ENCODE data around the gene WBP1L. TPM values are rescaled to one million over a fixed set of nuclear protein-coding genes. Genes with fewer than 3 reads are reported as not detected.
"Not testable (repeated sequence)": the region's sequence is repeated elsewhere in the genome, so short reads cannot be mapped to it uniquely, and the experiment has no call there.

Gene WBP1L
- total RNA-seq: 10 to 100 TPM; 31.7 to 31.9 TPM

- DNase-seq: peak; percentile 96
- H3K9me3 Mint-ChIP-seq: peaks cover 4% of the 10 kb centered on the region
- peak within 1 kb of the TSS; percentile 100 for H3K4me3 Mint-ChIP-seq
- H3K4me1 Mint-ChIP-seq: peaks cover 41% of the 10 kb centered on the region
- POLR2A ChIA-PET: interaction anchor here (0.6 to 3.9 kb wide), 15 partner anchors 10 to 625 kb away, joined by 3 to 26 read pairs (median 4); partner anchors contain the start of genes ACTR1A, ARL3, NT5C2 and SUFU
- CTCF ChIA-PET: interaction anchor here (0.9 to 4.7 kb wide), 7 partner anchors 9 to 174 kb away, joined by 3 to 34 read pairs (median 4); partner anchors contain the start of genes ARL3, CNNM2 and SFXN2
- H3K27me3 Mint-ChIP-seq: no peaks in the 10 kb centered on the region
- peak within 1 kb of the TSS; percentile 82 for H3K27ac Mint-ChIP-seq
- peaks cover 13% of the 10 kb centered on the region for H3K36me3 Mint-ChIP-seq (ENCODE audit: low read depth)
Observed at GRCh38 chr10:102743588-102744373, at the start of gene WBP1L. TSS of gene WBP1L (plus strand) at chr10:102743948. CDS start at chr10:102744054, 106 bp downstream.

- DNase-seq, H3K27me3 Mint-ChIP-seq, H3K4me3 Mint-ChIP-seq, POLR2A ChIA-PET, H3K9me3 Mint-ChIP-seq, H3K4me1 Mint-ChIP-seq, CTCF ChIA-PET, H3K27ac Mint-ChIP-seq: not testable (repeated sequence)
- H3K36me3 Mint-ChIP-seq (ENCODE audit: low read depth): peaks cover 21% of the 10 kb centered on the region
Observed at GRCh38 chr10:102695401-102695800, 48.3 kb upstream of the WBP1L start.

- Mint-ChIP-seq H3K4me1 (peaks cover 3% of the 10 kb centered on the region), H3K4me3 (no peak overlapping the region)
- no peak for DNase-seq
Observed at GRCh38 chr10:102696736-102697135, 47.0 kb upstream of the WBP1L start.

GRCh38 chr10:102698894-102699293 is 44.9 kb upstream of the WBP1L start:
- H3K27ac Mint-ChIP-seq: no peak overlapping the region
- ChIA-PET POLR2A (no interaction called here), CTCF (interaction anchor here (0.9 kb wide), 1 partner anchor 295 kb away, joined by 3 read pairs; no protein-coding TSS in a partner anchor)
- H3K27me3 Mint-ChIP-seq: no peaks in the 10 kb centered on the region
- H3K4me1 Mint-ChIP-seq: peaks cover 3% of the 10 kb centered on the region
- no peaks in the 10 kb centered on the region for H3K9me3 Mint-ChIP-seq
- H3K36me3 Mint-ChIP-seq (ENCODE audit: low read depth): peaks cover 21% of the 10 kb centered on the region
- no peak overlapping the region for H3K4me3 Mint-ChIP-seq
- no peak for DNase-seq

More at GRCh38 chr10:102696736-102697135, 47.0 kb upstream of the WBP1L start:
- no peak overlapping the region for H3K27ac Mint-ChIP-seq
- CTCF ChIA-PET: interaction anchor here (0.8 to 1.2 kb wide), 3 partner anchors 15 to 113 kb away, joined by 3 read pairs; no protein-coding TSS in a partner anchor
- H3K9me3 Mint-ChIP-seq: no peaks in the 10 kb centered on the region
- POLR2A ChIA-PET: interaction anchor here (1.2 to 1.3 kb wide), 2 partner anchors 17 to 55 kb away, joined by 3 to 6 read pairs; no protein-coding TSS in a partner anchor
- H3K27me3 Mint-ChIP-seq: no peaks in the 10 kb centered on the region
- peaks cover 21% of the 10 kb centered on the region for H3K36me3 Mint-ChIP-seq (ENCODE audit: low read depth)

GRCh38 chr10:102701272-102701671 is 42.5 kb upstream of the WBP1L start:
- H3K4me1 Mint-ChIP-seq: peaks cover 10% of the 10 kb centered on the region
- peaks cover 29% of the 10 kb centered on the region for H3K36me3 Mint-ChIP-seq (ENCODE audit: low read depth)
- H3K4me3 Mint-ChIP-seq: no peak overlapping the region
- ChIA-PET CTCF (interaction anchor here (1.0 kb wide), 1 partner anchor 13 kb away, joined by 3 read pairs; the partner anchor contains the start of genes ARL3 and SFXN2), POLR2A (interaction anchor here (1.3 kb wide), 1 partner anchor 11 kb away, joined by 3 read pairs; no protein-coding TSS in a partner anchor)
- no peak overlapping the region for H3K27ac Mint-ChIP-seq
- H3K27me3 Mint-ChIP-seq: no peaks in the 10 kb centered on the region
- no peaks in the 10 kb centered on the region for H3K9me3 Mint-ChIP-seq
- no peak for DNase-seq

GRCh38 chr10:102701796-102702195 is 42.0 kb upstream of the WBP1L start:
- no peak overlapping the region for H3K27ac Mint-ChIP-seq
- ChIA-PET CTCF (interaction anchor here (1.0 to 1.1 kb wide), 2 partner anchors 12 to 57 kb away, joined by 3 read pairs; partner anchors contain the start of genes ARL3, SFXN2 and TRIM8), POLR2A (interaction anchor here (1.3 kb wide), 1 partner anchor 11 kb away, joined by 3 read pairs; no protein-coding TSS in a partner anchor)
- peaks cover 10% of the 10 kb centered on the region for H3K4me1 Mint-ChIP-seq
- H3K9me3 Mint-ChIP-seq: no peaks in the 10 kb centered on the region
- H3K4me3 Mint-ChIP-seq: no peak overlapping the region
- H3K27me3 Mint-ChIP-seq: no peaks in the 10 kb centered on the region
- no peak for DNase-seq
- H3K36me3 Mint-ChIP-seq (ENCODE audit: low read depth): peaks cover 24% of the 10 kb centered on the region

- H3K4me1 Mint-ChIP-seq: peaks cover 15% of the 10 kb centered on the region
Observed at GRCh38 chr10:102702742-102703141, 41.0 kb upstream of the WBP1L start.

GRCh38 chr10:102704915-102705314 is 38.8 kb upstream of the WBP1L start:
- H3K4me3 Mint-ChIP-seq: no peak overlapping the region
- peaks cover 15% of the 10 kb centered on the region for H3K4me1 Mint-ChIP-seq
- no peaks in the 10 kb centered on the region for H3K9me3 Mint-ChIP-seq
- ChIA-PET POLR2A (no interaction called here), CTCF (no interaction called here)
- DNase-seq: no peak
- no peaks in the 10 kb centered on the region for H3K27me3 Mint-ChIP-seq
- H3K36me3 Mint-ChIP-seq (ENCODE audit: low read depth): peaks cover 7% of the 10 kb centered on the region
- H3K27ac Mint-ChIP-seq: no peak overlapping the region

More at GRCh38 chr10:102702742-102703141, 41.0 kb upstream of the WBP1L start:
- H3K27me3 Mint-ChIP-seq: no peaks in the 10 kb centered on the region
- POLR2A ChIA-PET: no interaction called here
- H3K9me3 Mint-ChIP-seq: no peaks in the 10 kb centered on the region
- CTCF ChIA-PET: interaction anchor here (1.0 kb wide), 2 partner anchors 10 to 12 kb away, joined by 4 read pairs; partner anchors contain the start of genes ARL3 and SFXN2
- DNase-seq: no peak
- peaks cover 20% of the 10 kb centered on the region for H3K36me3 Mint-ChIP-seq (ENCODE audit: low read depth)
- no peak overlapping the region for H3K27ac Mint-ChIP-seq
- no peak overlapping the region for H3K4me3 Mint-ChIP-seq

- peaks cover 21% of the 10 kb centered on the region for H3K4me1 Mint-ChIP-seq
- H3K9me3 Mint-ChIP-seq: no peaks in the 10 kb centered on the region
- POLR2A ChIA-PET: no interaction called here
- DNase-seq: no peak
- H3K36me3 Mint-ChIP-seq (ENCODE audit: low read depth): peaks cover 7% of the 10 kb centered on the region
- no peak overlapping the region for H3K4me3 Mint-ChIP-seq
- CTCF ChIA-PET: no interaction called here
- no peak overlapping the region for H3K27ac Mint-ChIP-seq
- no peaks in the 10 kb centered on the region for H3K27me3 Mint-ChIP-seq
Observed at GRCh38 chr10:102705531-102705930, 38.2 kb upstream of the WBP1L start.

GRCh38 chr10:102710609-102711008 is 33.1 kb upstream of the WBP1L start:
- ChIA-PET CTCF (interaction anchor here (0.7 to 2.3 kb wide), 7 partner anchors 9 to 64 kb away, joined by 3 to 7 read pairs (median 6); no protein-coding TSS in a partner anchor), POLR2A (interaction anchor here (0.8 to 8.5 kb wide), 8 partner anchors 23 to 208 kb away, joined by 3 to 130 read pairs (median 5); partner anchors contain the start of genes ACTR1A, TRIM8 and WBP1L)
- Mint-ChIP-seq H3K36me3 (ENCODE audit: low read depth) (no peaks in the 10 kb centered on the region), H3K27ac (peak overlapping the region; percentile 61), H3K4me1 (peaks cover 49% of the 10 kb centered on the region), H3K4me3 (peak overlapping the region; percentile 16), H3K27me3 (no peaks in the 10 kb centered on the region), H3K9me3 (no peaks in the 10 kb centered on the region)
- no peak for DNase-seq

GRCh38 chr10:102712089-102712488 is 31.7 kb upstream of the WBP1L start:
- no peaks in the 10 kb centered on the region for H3K9me3 Mint-ChIP-seq
- H3K27me3 Mint-ChIP-seq: no peaks in the 10 kb centered on the region
- ChIA-PET CTCF (interaction anchor here (0.8 to 5.0 kb wide), 10 partner anchors 9 to 71 kb away, joined by 3 to 39 read pairs (median 9); partner anchors contain the start of genes TRIM8 and WBP1L), POLR2A (interaction anchor here (0.7 to 8.5 kb wide), 7 partner anchors 9 to 67 kb away, joined by 3 to 130 read pairs (median 19); partner anchors contain the start of genes TRIM8 and WBP1L)
- peaks cover 59% of the 10 kb centered on the region for H3K4me1 Mint-ChIP-seq
- DNase-seq: no peak
- H3K4me3 Mint-ChIP-seq: peak overlapping the region; percentile 54
- H3K36me3 Mint-ChIP-seq (ENCODE audit: low read depth): peaks cover 2% of the 10 kb centered on the region
- H3K27ac Mint-ChIP-seq: peak overlapping the region; percentile 80

- Mint-ChIP-seq H3K27ac (peak overlapping the region; percentile 80), H3K4me1 (peaks cover 61% of the 10 kb centered on the region), H3K9me3 (no peaks in the 10 kb centered on the region), H3K27me3 (no peaks in the 10 kb centered on the region), H3K36me3 (ENCODE audit: low read depth) (peaks cover 8% of the 10 kb centered on the region), H3K4me3 (peak overlapping the region; percentile 82)
- no peak for DNase-seq
- ChIA-PET CTCF (interaction anchor here (0.7 to 5.0 kb wide), 18 partner anchors 10 to 542 kb away, joined by 3 to 39 read pairs (median 5); partner anchors contain the start of genes SUFU, TRIM8 and WBP1L), POLR2A (interaction anchor here (1.0 to 8.5 kb wide), 15 partner anchors 9 to 676 kb away, joined by 3 to 130 read pairs (median 7); partner anchors contain the start of genes GBF1, TRIM8 and WBP1L)
Observed at GRCh38 chr10:102712843-102713538, 30.8 kb upstream of the WBP1L start.
